ENCODE results near the gene SESN3.

DNA sequence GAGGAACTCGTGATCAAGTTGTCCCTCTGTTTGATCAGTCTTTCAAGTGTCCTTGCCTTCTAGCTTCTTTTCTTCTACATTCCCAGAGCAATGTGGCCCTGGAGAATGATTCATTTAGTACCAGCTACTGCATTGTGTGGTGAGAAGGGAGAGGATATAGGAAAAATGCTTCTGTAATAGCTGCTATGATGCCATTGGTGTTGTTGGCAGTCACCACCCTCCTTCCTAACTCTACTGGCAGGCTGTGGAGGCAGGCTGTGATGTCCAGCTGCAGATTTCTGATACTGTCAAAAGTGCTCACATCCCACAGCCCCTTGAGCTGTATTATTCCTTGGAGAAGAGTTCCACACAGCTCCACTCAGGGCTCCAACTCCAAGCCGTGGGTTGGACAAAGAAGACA is 88.6 kb downstream of the SESN3 start:
- TF ChIP-seq, protein P1, sequence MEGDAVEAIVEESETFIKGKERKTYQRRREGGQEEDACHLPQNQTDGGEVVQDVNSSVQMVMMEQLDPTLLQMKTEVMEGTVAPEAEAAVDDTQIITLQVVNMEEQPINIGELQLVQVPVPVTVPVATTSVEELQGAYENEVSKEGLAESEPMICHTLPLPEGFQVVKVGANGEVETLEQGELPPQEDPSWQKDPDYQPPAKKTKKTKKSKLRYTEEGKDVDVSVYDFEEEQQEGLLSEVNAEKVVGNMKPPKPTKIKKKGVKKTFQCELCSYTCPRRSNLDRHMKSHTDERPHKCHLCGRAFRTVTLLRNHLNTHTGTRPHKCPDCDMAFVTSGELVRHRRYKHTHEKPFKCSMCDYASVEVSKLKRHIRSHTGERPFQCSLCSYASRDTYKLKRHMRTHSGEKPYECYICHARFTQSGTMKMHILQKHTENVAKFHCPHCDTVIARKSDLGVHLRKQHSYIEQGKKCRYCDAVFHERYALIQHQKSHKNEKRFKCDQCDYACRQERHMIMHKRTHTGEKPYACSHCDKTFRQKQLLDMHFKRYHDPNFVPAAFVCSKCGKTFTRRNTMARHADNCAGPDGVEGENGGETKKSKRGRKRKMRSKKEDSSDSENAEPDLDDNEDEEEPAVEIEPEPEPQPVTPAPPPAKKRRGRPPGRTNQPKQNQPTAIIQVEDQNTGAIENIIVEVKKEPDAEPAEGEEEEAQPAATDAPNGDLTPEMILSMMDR (IDR thresholded peaks at IDR 0.05; ENCODE audit: poor library complexity, severe bottlenecking), result no peak
- TF ChIP-seq, protein P2, sequence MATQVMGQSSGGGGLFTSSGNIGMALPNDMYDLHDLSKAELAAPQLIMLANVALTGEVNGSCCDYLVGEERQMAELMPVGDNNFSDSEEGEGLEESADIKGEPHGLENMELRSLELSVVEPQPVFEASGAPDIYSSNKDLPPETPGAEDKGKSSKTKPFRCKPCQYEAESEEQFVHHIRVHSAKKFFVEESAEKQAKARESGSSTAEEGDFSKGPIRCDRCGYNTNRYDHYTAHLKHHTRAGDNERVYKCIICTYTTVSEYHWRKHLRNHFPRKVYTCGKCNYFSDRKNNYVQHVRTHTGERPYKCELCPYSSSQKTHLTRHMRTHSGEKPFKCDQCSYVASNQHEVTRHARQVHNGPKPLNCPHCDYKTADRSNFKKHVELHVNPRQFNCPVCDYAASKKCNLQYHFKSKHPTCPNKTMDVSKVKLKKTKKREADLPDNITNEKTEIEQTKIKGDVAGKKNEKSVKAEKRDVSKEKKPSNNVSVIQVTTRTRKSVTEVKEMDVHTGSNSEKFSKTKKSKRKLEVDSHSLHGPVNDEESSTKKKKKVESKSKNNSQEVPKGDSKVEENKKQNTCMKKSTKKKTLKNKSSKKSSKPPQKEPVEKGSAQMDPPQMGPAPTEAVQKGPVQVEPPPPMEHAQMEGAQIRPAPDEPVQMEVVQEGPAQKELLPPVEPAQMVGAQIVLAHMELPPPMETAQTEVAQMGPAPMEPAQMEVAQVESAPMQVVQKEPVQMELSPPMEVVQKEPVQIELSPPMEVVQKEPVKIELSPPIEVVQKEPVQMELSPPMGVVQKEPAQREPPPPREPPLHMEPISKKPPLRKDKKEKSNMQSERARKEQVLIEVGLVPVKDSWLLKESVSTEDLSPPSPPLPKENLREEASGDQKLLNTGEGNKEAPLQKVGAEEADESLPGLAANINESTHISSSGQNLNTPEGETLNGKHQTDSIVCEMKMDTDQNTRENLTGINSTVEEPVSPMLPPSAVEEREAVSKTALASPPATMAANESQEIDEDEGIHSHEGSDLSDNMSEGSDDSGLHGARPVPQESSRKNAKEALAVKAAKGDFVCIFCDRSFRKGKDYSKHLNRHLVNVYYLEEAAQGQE (IDR thresholded peaks at IDR 0.05; ENCODE audit: borderline replicate concordance), result no peak
- TF ChIP-seq MXI1 (conservative IDR thresholded peaks at IDR 0.05; ENCODE audit: poor library complexity, severe bottlenecking), result no peak
